A549 (cell line): Measurements from ENCODE around the gene PPM1H.

Source experiments
- CBX2 ChIP-seq: fragments of 200-600 bp; sonication (generic); IDR thresholded peaks from 2 replicates; pipeline ENCODE4 v1.6.1; 2016; ENCODE audit warnings: low read depth, mild to moderate bottlenecking, borderline replicate concordance
- CHD2 ChIP-seq: fragments of 150-350 bp; IDR thresholded peaks from 2 replicates; pipeline ENCODE4 v1.6.1; 2014; ENCODE audit warnings: low read length; ENCODE audit not compliant: partially characterized antibody
- EP300 ChIP-seq, 2 experiments: fragments of >200 bp; sonication (Bioruptor Twin); formaldehyde crosslinking; IDR thresholded peaks; 2 replicates in 1 of 2; 3 replicates in 1 of 2; pipeline ENCODE4 v1.6.1; 2016 to 2017
- POLR2A ChIP-seq: IDR thresholded peaks from 2 replicates; pipeline ENCODE4 v1.6.1; 2012; ENCODE audit warnings: mild to moderate bottlenecking, low read length

GRCh38 chr12:62647586-62647985 is 287.4 kb downstream of the PPM1H start:
- TF ChIP-seq POLR2A (no peak), CBX2 (no peak), EP300 (IDR thresholded peaks at IDR 0.05) (no peak), CHD2 (no peak)
